NCI-H526 (cell line): ENCODE data around the gene POMT2.
"Not testable (repeated sequence)": the region's sequence is repeated elsewhere in the genome, so short reads cannot be mapped to it uniquely, and the experiment has no call there.

ENCODE experiments used
- DNase-seq, 2 experiments: peaks; one replicate each; lab custom pipeline; 2025; lab: John Stamatoyannopoulos, UW

Gene POMT2

GRCh38 chr14:77296906-77297305, 23.8 kb downstream of the POMT2 start:
- no peak for DNase-seq

- DNase-seq = no peak
Observed at GRCh38 chr14:77296155-77296554, 24.5 kb downstream of the POMT2 start.

GRCh38 chr14:77290705-77291104, 30.0 kb downstream of the POMT2 start:
- no peak for DNase-seq

- DNase-seq = no peak
Observed at GRCh38 chr14:77286576-77286975, 34.1 kb downstream of the POMT2 start.

- no peak for DNase-seq
Observed at GRCh38 chr14:77284466-77284865, 36.2 kb downstream of the POMT2 start.

GRCh38 chr14:77284066-77284465, 36.6 kb downstream of the POMT2 start:
- DNase-seq = no peak

GRCh38 chr14:77281852-77282410, 38.8 kb downstream of the POMT2 start:
- no peak for DNase-seq

GRCh38 chr14:77280921-77281320, 39.8 kb downstream of the POMT2 start:
- DNase-seq = not testable (repeated sequence)

- no peak for DNase-seq
Observed at GRCh38 chr14:77279719-77280118, 41.0 kb downstream of the POMT2 start.

GRCh38 chr14:77278461-77279230, 42.0 kb downstream of the POMT2 start:
- no peak for DNase-seq

- no peak for DNase-seq
Observed at GRCh38 chr14:77276959-77277358, 43.7 kb downstream of the POMT2 start.

- DNase-seq = no peak
Observed at GRCh38 chr14:77276295-77276935, 44.3 kb downstream of the POMT2 start.

- no peak for DNase-seq
Observed at GRCh38 chr14:77275601-77276017, 45.1 kb downstream of the POMT2 start.

GRCh38 chr14:77275041-77275580, 45.6 kb downstream of the POMT2 start:
- DNase-seq = no peak

- no peak for DNase-seq
Observed at GRCh38 chr14:77273796-77274195, 46.9 kb downstream of the POMT2 start.

- DNase-seq = no peak
Observed at GRCh38 chr14:77272261-77272660, 48.4 kb downstream of the POMT2 start.

- DNase-seq = no peak
Observed at GRCh38 chr14:77271113-77271710, 49.5 kb downstream of the POMT2 start, which contains the start of gene NGB. NGB (minus strand) TSS chr14:77271206; CDS start chr14:77270937, 269 bp downstream.

- peak in 1 of 2 experiments; percentile 48 for DNase-seq
Observed at GRCh38 chr14:77270361-77271112, 50.1 kb downstream of the POMT2 start.

- peak; percentile 27 to 58 for DNase-seq
Observed at GRCh38 chr14:77268989-77269600, 51.6 kb downstream of the POMT2 start.

- DNase-seq = no peak
Observed at GRCh38 chr14:77267937-77268699, 52.6 kb downstream of the POMT2 start.
